Amniotic epithelial cell (primary cell): ENCODE results near the gene SLC3A2.
"Not testable (repeated sequence)": the region's sequence is repeated elsewhere in the genome, so short reads cannot be mapped to it uniquely, and the experiment has no call there.

ENCODE experiments used
- DNase-seq: peaks from one replicate; pipeline ENCODE4 v3.0.0-alpha.2; 2010; ENCODE audit warnings: low read depth

The SLC3A2 gene

GRCh38 chr11:62852523-62853188 is 28.0 kb upstream of the SLC3A2 start:
- no peak for DNase-seq

- DNase-seq, result no peak
These were observed 27.3 kb upstream of the SLC3A2 start for GRCh38 chr11:62853279-62853965.

GRCh38 chr11:62854013-62854824 is 26.5 kb upstream of the SLC3A2 start:
- DNase-seq, result no peak

- no peak for DNase-seq
These were observed 25.7 kb upstream of the SLC3A2 start for GRCh38 chr11:62854825-62855570.

- DNase-seq, result peak; percentile 96
These were observed 24.9 kb upstream of the SLC3A2 start for GRCh38 chr11:62855571-62856332.

GRCh38 chr11:62856333-62856895 is 24.3 kb upstream of the SLC3A2 start:
- no peak for DNase-seq

- no peak for DNase-seq
These were observed 23.1 kb upstream of the SLC3A2 start for GRCh38 chr11:62857541-62857982.

GRCh38 chr11:62858201-62858600 is 22.5 kb upstream of the SLC3A2 start:
- no peak for DNase-seq

GRCh38 chr11:62859281-62859703 is 21.4 kb upstream of the SLC3A2 start:
- not testable (repeated sequence) for DNase-seq

GRCh38 chr11:62860835-62861563 is 19.7 kb upstream of the SLC3A2 start:
- no peak for DNase-seq

- not testable (repeated sequence) for DNase-seq
These were observed 19.0 kb upstream of the SLC3A2 start for GRCh38 chr11:62861564-62862192.

GRCh38 chr11:62863687-62864335 is 16.9 kb upstream of the SLC3A2 start:
- no peak for DNase-seq

- no peak for DNase-seq
These were observed 15.1 kb upstream of the SLC3A2 start for GRCh38 chr11:62865635-62866034.

GRCh38 chr11:62874851-62875250 is 5.8 kb upstream of the SLC3A2 start:
- DNase-seq, result no peak

- DNase-seq, result no peak
These were observed 4.8 kb upstream of the SLC3A2 start for GRCh38 chr11:62875698-62876478.

- DNase-seq, result no peak
These were observed 4.0 kb upstream of the SLC3A2 start for GRCh38 chr11:62876712-62877111.

- no peak for DNase-seq
These were observed 1.3 kb upstream of the SLC3A2 start for GRCh38 chr11:62879235-62879978.
